Stimulated activated CD8-positive, alpha-beta memory T cell treated with anti-CD3 and anti-CD28 coated beads, Interleukin-2, amount 100 ng/mL, for 1 hour (primary cell): ENCODE results near the gene SLC4A2.

Experiments
- DNase-seq, 2 donors: peaks; one replicate each; pipeline ENCODE4 v3.0.0-alpha.2; 2020; ENCODE audit warnings: low read depth in 2 of 2

SLC4A2 gene

DNA sequence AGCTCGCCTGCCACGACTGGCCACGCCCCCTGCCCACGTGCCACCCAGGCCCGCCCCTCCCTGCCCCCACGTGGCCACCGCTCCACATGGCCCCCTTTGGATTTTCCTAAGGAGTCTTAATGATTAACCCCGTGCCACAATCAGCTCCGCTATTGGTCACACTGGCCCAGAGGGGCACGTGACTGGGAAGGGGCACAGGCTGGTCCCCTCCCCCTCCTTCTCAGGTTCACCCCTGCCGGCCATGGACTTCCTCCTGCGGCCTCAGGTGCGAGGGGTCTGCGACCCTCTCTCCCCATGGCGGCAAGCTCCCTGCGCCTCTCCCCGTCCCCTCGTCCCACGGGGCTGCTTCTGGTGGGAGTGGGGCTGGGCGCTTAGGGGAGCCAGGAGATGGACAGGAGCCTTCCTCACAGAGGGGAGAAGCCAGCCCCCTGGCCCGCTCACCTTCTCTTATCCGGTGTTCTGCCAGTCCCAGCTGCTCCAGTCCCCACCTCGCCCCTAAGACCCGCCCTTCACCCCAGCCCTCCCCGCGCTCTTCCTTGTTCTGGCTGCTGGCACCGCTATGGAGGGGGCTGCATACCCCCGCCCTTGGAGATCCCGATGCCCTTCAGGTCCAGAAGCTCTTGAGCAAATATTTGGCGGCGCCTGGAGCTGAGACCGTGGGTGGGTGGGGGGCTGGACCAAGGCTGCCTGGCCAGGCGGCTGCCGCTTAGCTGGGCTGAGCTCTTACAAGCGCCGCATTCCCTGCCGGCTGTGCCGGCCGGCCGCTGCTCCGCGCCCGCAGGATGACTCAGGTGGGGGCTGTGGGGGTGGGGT lies 3.2 kb downstream of the SLC4A2 start:
- no peak for DNase-seq

DNA sequence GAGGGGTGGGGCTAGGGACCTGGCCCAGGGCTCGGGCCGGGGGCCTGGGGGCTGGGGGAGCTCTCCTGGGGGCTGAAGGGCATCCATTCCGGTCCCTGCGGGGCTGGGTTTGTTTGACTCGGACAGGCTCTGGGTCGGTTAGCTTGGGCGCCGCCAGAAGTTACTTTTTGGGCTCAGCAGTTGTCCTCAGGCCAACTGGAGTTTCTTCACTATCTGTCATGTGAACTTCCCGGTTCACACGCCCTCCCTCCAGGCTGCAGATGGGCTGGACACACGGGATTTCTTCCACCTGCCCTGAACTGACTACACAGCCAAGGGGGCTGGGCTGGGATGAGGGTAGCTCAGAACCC lies 3.8 kb downstream of the SLC4A2 start:
- DNase-seq, result no peak

DNA sequence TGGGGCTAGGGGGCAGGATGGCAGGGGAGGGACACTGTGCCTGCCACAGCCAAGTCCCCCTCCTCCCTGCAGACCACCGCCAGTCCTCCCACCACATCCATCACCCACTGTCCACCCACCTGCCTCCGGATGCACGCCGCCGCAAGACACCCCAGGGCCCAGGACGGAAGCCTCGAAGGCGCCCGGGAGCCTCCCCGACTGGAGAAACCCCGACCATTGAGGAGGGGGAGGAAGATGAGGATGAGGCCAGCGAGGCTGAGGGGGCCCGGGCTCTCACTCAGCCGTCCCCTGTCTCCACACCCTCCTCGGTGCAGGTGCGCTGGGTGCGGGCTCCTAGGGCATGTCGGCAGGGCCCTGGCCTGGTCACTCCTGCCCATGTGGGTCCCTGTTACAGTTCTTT lies 5.1 kb downstream of the SLC4A2 start:
- DNase-seq, result no peak

GRCh38 chr7:151064993-151065392 lies 5.6 kb downstream of the SLC4A2 start:
- no peak for DNase-seq

DNA sequence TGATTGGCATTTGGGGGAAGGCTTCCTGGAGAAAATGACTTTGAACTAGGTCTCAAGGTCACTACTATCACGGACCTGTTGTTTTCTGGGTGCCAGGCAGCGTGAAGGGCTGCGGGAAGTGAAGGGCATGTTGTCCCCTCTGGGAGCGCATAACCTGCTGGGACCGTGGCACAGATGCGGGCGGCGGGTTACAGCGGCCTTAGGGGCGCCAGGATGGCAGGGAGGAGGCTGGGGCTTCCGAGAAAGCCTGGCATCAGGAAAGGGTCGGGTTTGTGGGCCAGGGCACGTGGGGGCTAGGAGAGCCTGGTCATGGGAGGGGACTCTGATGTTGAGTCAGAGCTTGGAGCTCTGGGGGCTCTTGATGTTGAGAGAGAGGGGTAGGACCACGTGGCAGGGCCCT lies 6.1 kb downstream of the SLC4A2 start:
- no peak for DNase-seq

DNA sequence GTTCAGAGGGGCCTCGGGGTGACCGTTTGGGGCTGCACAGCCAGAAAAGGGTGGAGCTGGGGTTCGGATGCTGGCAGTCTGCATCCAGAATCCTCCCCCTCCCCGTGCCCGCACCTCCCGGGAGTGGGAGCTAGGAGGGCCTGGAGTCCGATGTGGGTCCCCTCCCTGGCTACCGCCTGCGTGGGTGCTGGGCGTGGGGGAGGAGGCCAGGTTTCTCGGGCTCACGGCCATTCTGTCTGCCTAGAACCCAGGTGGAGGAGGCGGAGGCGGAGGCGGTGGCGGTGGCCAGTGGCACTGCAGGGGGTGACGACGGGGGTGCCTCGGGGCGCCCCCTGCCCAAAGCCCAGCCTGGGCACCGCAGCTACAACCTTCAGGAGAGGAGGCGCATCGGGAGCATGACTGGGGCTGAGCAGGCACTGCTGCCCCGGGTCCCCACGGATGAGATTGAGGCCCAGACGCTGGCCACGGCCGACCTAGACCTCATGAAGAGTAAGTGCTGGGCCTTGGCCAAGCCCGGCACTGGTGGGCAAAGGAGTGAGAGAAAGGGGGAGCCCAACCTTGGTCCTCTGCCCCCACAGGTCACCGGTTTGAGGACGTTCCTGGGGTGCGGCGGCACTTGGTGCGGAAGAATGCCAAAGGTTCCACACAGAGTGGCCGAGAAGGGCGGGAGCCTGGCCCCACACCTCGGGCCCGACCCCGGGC lies 7.0 kb downstream of the SLC4A2 start:
- no peak for DNase-seq

- DNase-seq, result no peak
Measured at GRCh38 chr7:151068069-151068773, 8.8 kb downstream of the SLC4A2 start.

GRCh38 chr7:151069841-151070573 lies 10.6 kb downstream of the SLC4A2 start:
- DNase-seq, result no peak

DNA sequence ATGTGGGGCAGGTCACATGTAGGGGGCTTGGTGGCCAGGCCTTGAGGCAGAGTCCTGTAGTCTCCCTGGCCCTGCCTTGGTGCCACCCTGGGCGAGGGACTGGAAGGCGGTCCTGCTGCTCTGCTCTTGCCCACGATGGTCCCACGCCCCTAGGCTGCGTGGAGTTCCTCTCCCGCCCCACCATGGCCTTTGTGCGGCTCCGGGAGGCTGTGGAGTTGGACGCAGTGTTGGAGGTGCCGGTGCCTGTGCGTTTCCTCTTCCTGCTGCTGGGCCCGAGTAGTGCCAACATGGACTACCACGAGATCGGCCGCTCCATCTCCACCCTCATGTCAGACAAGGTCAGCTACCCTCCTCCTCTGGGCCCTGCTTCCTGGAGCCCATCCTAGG lies 11.2 kb downstream of the SLC4A2 start:
- DNase-seq, result no peak

DNA sequence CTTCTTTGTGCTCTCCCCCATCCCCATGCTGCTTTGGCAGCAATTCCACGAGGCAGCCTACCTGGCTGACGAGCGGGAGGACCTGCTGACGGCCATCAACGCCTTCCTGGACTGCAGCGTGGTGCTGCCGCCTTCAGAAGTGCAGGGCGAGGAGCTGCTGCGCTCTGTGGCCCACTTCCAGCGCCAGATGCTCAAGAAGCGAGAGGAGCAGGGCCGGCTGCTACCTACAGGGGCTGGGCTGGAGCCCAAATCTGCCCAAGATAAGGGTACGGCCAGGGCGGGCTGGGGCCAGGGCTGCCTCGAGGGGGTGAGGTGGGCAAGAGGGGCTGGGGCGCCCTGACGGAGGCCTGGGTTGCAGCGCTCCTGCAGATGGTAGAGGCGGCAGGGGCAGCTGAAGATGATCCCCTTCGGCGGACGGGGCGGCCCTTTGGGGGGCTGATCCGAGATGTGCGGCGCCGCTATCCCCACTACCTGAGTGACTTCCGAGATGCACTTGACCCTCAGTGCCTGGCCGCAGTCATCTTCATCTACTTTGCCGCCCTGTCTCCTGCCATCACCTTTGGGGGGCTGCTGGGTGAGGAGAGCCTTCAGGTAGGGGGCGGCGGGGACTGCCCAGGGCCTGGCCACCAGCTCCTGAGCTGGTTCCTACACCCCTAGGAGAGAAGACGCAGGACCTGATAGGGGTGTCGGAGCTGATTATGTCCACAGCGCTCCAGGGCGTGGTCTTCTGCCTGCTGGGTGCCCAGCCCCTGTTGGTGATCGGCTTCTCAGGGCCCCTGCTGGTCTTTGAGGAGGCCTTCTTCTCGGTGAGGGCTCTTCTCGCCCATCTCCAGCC lies 11.9 kb downstream of the SLC4A2 start:
- DNase-seq, result no peak

- no peak for DNase-seq
Measured at GRCh38 chr7:151073990-151074389, 14.6 kb downstream of the SLC4A2 start.

DNA sequence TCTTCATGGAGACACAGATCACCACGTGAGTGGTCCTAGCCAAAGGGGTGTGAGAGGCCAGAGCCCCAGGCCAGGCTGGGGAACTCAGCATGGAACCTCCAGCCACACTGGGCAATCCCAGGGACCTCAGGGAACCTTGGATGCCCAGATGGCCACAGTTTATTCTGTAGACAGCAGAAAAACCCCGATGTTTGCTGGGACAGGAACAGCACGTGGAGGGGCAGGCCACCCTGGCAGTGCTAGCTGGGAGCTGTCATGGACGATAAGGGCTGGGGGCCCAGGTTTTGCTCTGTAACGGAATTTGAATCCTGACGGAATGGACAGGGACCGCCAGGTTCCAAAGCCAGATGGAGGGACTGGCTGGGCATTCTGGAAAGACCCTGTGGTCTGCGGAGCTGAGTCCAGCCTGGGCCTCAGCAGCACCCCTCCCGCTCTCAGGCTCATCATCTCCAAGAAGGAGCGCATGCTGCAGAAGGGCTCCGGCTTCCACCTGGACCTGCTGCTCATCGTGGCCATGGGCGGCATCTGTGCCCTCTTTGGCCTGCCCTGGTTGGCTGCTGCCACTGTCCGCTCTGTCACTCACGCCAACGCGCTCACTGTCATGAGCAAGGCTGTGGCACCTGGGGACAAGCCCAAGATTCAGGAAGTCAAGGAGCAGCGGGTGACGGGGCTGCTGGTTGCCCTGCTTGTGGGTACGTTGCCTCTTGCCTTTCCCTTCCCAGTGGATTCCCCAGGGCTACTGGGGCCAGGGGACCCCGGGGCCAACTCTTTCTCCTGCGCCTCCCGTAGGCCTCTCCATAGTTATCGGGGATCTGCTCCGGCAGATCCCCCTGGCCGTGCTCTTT lies 15.7 kb downstream of the SLC4A2 start:
- DNase-seq, result no peak

- DNase-seq, result no peak
Measured at GRCh38 chr7:151075662-151075971, 16.2 kb downstream of the SLC4A2 start.

DNA sequence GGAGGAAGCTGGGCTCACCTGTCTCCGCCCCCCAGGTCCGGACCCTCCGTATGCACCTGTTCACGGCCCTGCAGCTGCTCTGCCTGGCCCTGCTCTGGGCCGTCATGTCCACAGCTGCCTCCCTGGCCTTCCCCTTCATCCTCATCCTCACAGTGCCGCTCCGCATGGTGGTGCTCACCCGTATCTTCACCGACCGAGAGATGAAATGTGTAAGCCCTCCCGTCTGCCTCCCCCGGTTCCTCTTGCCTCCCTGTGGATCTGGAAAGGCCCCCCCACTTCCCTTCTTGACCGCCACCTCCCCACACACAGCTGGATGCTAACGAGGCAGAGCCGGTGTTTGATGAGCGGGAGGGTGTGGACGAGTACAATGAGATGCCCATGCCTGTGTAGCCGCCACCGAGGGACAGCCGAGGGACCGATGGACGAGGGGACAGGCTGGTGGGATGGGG lies 16.6 kb downstream of the SLC4A2 start:
- DNase-seq, result no peak

DNA sequence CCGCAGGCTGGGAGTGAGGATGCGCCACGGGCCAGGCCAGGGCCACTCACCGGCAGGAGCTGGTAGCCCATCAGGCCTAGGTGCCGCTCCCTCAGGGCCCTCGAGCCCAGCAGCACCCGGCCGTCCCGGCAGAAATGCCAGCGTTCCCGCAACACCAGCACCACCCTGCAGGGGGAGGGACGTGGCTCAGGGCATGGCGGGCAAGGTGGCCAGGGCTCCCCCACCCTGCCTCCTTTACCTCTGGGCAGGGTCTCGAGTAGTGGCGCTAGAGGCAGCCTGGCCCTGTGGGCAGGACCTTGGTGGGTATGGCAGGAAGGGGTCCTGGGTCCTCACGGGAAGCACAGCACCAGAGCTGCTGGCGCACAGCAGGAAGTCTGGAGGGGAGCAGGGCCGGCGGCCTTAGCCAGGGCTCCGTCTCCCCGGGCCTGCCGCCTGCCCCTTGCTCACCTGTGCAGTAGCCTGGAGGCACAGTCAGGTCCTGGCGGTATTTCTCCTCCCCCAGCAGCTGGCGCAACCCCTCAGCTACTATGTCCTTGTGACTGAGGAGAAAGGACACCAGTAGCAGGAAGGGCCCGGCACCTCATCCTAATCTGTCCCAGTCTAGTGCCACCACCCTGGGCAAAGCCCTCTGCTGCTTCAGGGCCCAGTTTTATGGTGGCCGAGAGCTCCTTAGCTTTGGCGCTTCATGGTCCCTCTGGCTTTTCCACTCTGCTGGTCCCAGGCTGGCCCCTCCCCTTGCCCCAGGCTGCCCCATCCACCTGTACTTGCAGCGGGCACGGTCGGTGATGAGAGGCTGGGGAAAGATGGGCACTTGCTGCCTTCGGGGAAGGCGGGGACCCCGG lies 17.7 kb downstream of the SLC4A2 start:
- DNase-seq, result no peak

DNA sequence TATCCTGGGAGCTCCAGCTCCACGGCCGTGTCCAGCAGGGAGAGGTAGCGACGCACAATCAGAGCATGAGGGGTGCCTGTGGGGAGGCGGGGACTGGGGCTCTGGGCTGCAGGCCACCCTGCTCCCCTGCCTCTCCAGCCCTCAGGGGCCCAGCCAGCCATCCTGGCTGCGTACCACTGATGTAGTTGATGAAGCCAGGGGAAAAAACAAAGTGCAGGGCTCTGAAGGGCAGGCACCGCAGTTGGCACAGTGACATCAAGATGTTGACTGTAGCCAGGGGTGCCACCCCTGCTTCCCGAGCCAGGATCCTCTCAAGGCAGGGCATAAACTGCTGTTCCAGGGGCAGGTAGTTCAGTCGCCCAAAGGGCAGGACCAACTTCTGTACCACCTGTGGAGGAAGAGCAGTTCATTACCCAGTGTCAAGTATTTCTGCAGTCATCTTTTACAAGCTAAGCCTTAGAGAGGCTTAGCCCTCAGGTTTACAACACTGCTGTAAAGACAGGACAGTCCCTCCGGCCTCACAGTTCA lies 18.4 kb downstream of the SLC4A2 start:
- no peak for DNase-seq

DNA sequence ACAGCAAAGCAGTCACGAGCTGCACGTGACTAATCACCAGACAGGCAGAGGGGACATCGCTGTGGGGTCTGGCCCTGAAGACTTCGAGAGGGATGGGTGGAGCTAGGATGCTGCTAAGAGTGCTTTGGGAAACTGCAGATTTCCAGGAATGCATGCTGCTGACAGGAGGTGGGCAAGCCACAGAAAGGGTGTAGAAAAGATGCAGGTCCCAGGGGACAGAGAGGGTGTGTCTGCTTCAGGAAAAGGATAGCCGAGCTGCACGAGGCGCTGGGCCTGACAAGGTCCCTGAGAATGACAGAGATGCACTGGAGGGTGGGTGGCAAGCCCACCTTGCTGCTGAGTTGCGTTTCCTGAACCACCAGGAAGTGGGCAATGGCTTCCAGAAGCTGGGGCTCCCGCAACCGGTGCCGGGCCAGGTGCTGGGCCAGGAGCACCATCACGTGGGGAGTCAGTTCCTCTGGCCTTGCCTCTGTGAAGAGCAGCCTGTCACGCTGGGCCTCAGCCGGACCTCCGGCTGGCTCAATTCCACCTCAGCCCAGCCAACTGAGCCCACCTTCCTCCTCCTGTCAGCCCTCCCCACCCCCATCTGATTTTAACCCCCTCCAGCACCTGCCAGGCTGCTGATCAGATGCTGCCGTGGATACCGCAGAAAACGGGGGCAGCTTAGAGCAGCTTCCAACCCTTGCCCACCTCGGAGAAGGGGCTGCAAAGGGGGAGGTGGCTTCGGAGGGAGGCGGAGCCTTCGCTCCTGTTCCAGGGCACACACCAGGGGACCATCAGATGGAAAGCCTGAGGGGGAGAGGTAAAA lies 19.0 kb downstream of the SLC4A2 start:
- DNase-seq, result no peak

GRCh38 chr7:151079199-151079910 lies 20.0 kb downstream of the SLC4A2 start:
- DNase-seq, result no peak
